Adrenal gland (tissue), 12 donors: ENCODE data around the gene KNG1. TPM values are rescaled to one million over a fixed set of nuclear protein-coding genes. Genes with fewer than 3 reads are reported as not detected.
"Not testable (repeated sequence)": the region's sequence is repeated elsewhere in the genome, so short reads cannot be mapped to it uniquely, and the experiment has no call there.

Experiments used
- DNase-seq, 7 donors: peaks; one replicate each; pipeline ENCODE4 v3.0.0-alpha.2; 2019 to 2020
- H3K27ac ChIP-seq, 5 donors: fragments of 200-600 bp; sonication (generic) in 4 of 5; 1 replicate in 3 of 5; 2 replicates in 2 of 5; pipeline versions ENCODE4 v1.5.1 to v1.8.0; 2016 to 2020; ENCODE audit warnings: mild to moderate bottlenecking in 1 of 5
- H3K27me3 ChIP-seq: fragments of 200-600 bp; 2 replicates; pipeline ENCODE4 v1.8.0; 2021
- H3K36me3 ChIP-seq, 2 donors: fragments of 200-600 bp; replicated peaks in 1 of 2; 1 replicate in 1 of 2; 2 replicates in 1 of 2; pipeline versions ENCODE4 v1.5.1 to v1.8.0; 2018 to 2022
- H3K4me1 ChIP-seq, 2 donors: fragments of 200-600 bp; replicated peaks in 1 of 2; 1 replicate in 1 of 2; 2 replicates in 1 of 2; pipeline versions ENCODE4 v1.5.1 to v1.8.0; 2018 to 2021
- H3K4me3 ChIP-seq, 4 donors: fragments of 200-600 bp; sonication (generic) in 3 of 4; one replicate each; pipeline ENCODE4 v1.5.1; 2016 to 2018
- H3K9me3 ChIP-seq, 3 donors: fragments of 200-600 bp; sonication (generic) in 1 of 3; replicated peaks in 1 of 3; 1 replicate in 2 of 3; 2 replicates in 1 of 3; pipeline versions ENCODE4 v1.5.1 to v1.8.0; 2016 to 2021
- CTCF ChIP-seq, 6 experiments: fragments of 450-650 bp in 4 of 6; fragments of 200-600 bp in 2 of 6; sonication (generic) in 1 of 6; IDR thresholded peaks; 1 replicate in 5 of 6; 2 replicates in 1 of 6; pipeline versions ENCODE4 v1.5.1 to v1.8.0; 2016 to 2021; ENCODE audit warnings: antibody characterized with exemption in 6 of 6, mild to moderate bottlenecking in 2 of 6, moderate library complexity in 1 of 6
- POLR2A ChIP-seq, 2 donors: fragments of 450-650 bp; IDR thresholded peaks; one replicate each; pipeline ENCODE4 v1.6.1; 2017; ENCODE audit warnings: antibody characterized with exemption in 2 of 2, mild to moderate bottlenecking in 2 of 2, moderate library complexity in 1 of 2
- WGBS, 4 donors: extraction: QIAGEN DNeasy Blood & Tissue Kit in 2 of 4; methylation state at CpG; one replicate each; pipeline versions ENCODE4 v1.1.5 to v1.1.7; 2013 to 2017; 5-methylcytosine and 5-hydroxymethylcytosine counted together
- intact Hi-C, 2 donors: fragments of 100-400 bp; cut with DNase I; formaldehyde crosslinking; loops; one replicate each; pipeline versions ENCODE4 v1.14.1 to v1.15.0; 2022 to 2023
- polyA plus RNA-seq, 3 donors: library from polyadenylated mRNA; stranded (reverse); fragments of 200-250 nt in 2 of 3; fragments of 350-450 nt in 1 of 3; fragmentation: Illumina TruSeq in 1 of 3; extraction: RNeasy Lipid Tissue Mini Kit (QIAGEN cat#74804) in 1 of 3; gene quantifications; one replicate each; pipeline ENCODE4 v1.2.3, GENCODE V29; 2013 to 2014
- total RNA-seq, 9 donors: library from RNA; depleted of rRNA in 4 of 9; stranded (reverse); fragments of >200 nt in 4 of 9; fragments of 120-200 nt in 1 of 9; fragmentation: NEBNext Ultra II Directional in 1 of 9; extraction: Animal tissue kit (Norgen Biotek cat#: 25700) in 1 of 9; gene quantifications; one replicate each; pipeline versions ENCODE4 v1.1.0 to v1.2.4, GENCODE V29; 2013 to 2023
- donor health status: healthy with polysubstance abuse.
- donor health status: Bipolar disorder and iron deficiency.
- donor health status: DM: yes; HTN: yes; CAD: no.
- donor health status: DM: no; HTN: no; CAD: no.
- donor health status: DM: no; HTN: no; CAD: no.
- donor health status: DM: yes; HTN: yes; CAD: no.

The KNG1 gene
- total and polyA plus RNA-seq, 12 donors: 0.16 to 0.38 (median 0.26) TPM; not detected in 8

- DNase-seq: no peak
- no peaks in the 10 kb centered on the region for H3K4me1 ChIP-seq
- TF ChIP-seq POLR2A (IDR thresholded peaks at IDR 0.05) (no peak), CTCF (IDR thresholded peaks at IDR 0.05) (no peak)
- H3K4me3 ChIP-seq: no peak overlapping the region
- no peaks in the 10 kb centered on the region for H3K36me3 ChIP-seq
- H3K27ac ChIP-seq: no peak overlapping the region
- 79 to 93% (median 85%) methylated on average over 4 of the region's 4 CpGs for WGBS, 4 donors
- intact Hi-C loops: no loop called here
- H3K9me3 ChIP-seq: no peaks in the 10 kb centered on the region
- no peaks in the 10 kb centered on the region for H3K27me3 ChIP-seq
Measured at GRCh38 chr3:186697510-186697909, 19.6 kb upstream of the KNG1 start.

GRCh38 chr3:186700267-186700666 is 16.9 kb upstream of the KNG1 start:
- Histone ChIP-seq H3K36me3 (no peaks in the 10 kb centered on the region), H3K27ac (no peak overlapping the region), H3K9me3 (no peaks in the 10 kb centered on the region), H3K4me1 (no peaks in the 10 kb centered on the region), H3K27me3 (no peaks in the 10 kb centered on the region), H3K4me3 (no peak overlapping the region)
- DNase-seq: no peak
- TF ChIP-seq POLR2A (IDR thresholded peaks at IDR 0.05) (no peak), CTCF (IDR thresholded peaks at IDR 0.05) (no peak)
- intact Hi-C loops: no loop called here
- 82 to 91% (median 89%) methylated on average over 3 of the region's 3 CpGs for WGBS, 4 donors

GRCh38 chr3:186702451-186702850 is 14.7 kb upstream of the KNG1 start:
- H3K4me1 ChIP-seq, H3K4me3 ChIP-seq, H3K9me3 ChIP-seq, H3K27me3 ChIP-seq, DNase-seq, intact Hi-C loops, H3K27ac ChIP-seq, H3K36me3 ChIP-seq: not testable (repeated sequence)

GRCh38 chr3:186705882-186706780 is 11.0 kb upstream of the KNG1 start:
- intact Hi-C loops: no loop called here
- TF ChIP-seq CTCF (IDR thresholded peaks at IDR 0.05): no peak
- no peak for TF ChIP-seq POLR2A (IDR thresholded peaks at IDR 0.05)
- Histone ChIP-seq H3K27me3 (no peaks in the 10 kb centered on the region), H3K4me3 (no peak overlapping the region), H3K4me1 (no peaks in the 10 kb centered on the region), H3K36me3 (no peaks in the 10 kb centered on the region), H3K9me3 (no peaks in the 10 kb centered on the region), H3K27ac (no peak overlapping the region)
- DNase-seq: no peak
- WGBS, 4 donors: 70 to 75% (median 74%) methylated on average over 6 of the region's 6 CpGs
